GM19438 (cell line): Measurements from ENCODE around the gene FRMD5.
"Not testable (repeated sequence)": the region's sequence is repeated elsewhere in the genome, so short reads cannot be mapped to it uniquely, and the experiment has no call there.

Source experiments
- ATAC-seq: cut with Tn5 transposase; IDR thresholded peaks from one replicate; pipeline ENCODE4 v1.9.1; 2021; ENCODE audit warnings: low read depth; ENCODE audit not compliant: unreplicated experiment

Gene FRMD5

GRCh38 chr15:44035781-44036699 is 159.0 kb downstream of the FRMD5 start:
- ATAC-seq, result no peak

- no peak for ATAC-seq
Measured at GRCh38 chr15:44034933-44035624, 160.0 kb downstream of the FRMD5 start.

GRCh38 chr15:44034334-44034733 is 160.7 kb downstream of the FRMD5 start:
- no peak for ATAC-seq

GRCh38 chr15:44033894-44034293 is 161.2 kb downstream of the FRMD5 start:
- no peak for ATAC-seq

- ATAC-seq, result not testable (repeated sequence)
Measured at GRCh38 chr15:44032820-44033219, 162.3 kb downstream of the FRMD5 start.

GRCh38 chr15:44029940-44030568 is 165.0 kb downstream of the FRMD5 start:
- ATAC-seq, result no peak

GRCh38 chr15:44029003-44029402 is 166.1 kb downstream of the FRMD5 start:
- no peak for ATAC-seq

- ATAC-seq, result no peak
Measured at GRCh38 chr15:44028349-44028748, 166.7 kb downstream of the FRMD5 start.

- ATAC-seq, result no peak
Measured at GRCh38 chr15:44024155-44024554, 170.9 kb downstream of the FRMD5 start.

GRCh38 chr15:44023176-44023575 is 171.9 kb downstream of the FRMD5 start:
- no peak for ATAC-seq

- no peak for ATAC-seq
Measured at GRCh38 chr15:44018151-44018550, 176.9 kb downstream of the FRMD5 start.

GRCh38 chr15:44015545-44016305 is 179.3 kb downstream of the FRMD5 start:
- ATAC-seq, result no peak

GRCh38 chr15:44011238-44011854 is 183.7 kb downstream of the FRMD5 start:
- no peak for ATAC-seq

GRCh38 chr15:44010089-44010488 is 185.0 kb downstream of the FRMD5 start:
- no peak for ATAC-seq

- no peak for ATAC-seq
Measured at GRCh38 chr15:44009038-44009437, 186.0 kb downstream of the FRMD5 start.

GRCh38 chr15:44000248-44000647 is 194.8 kb downstream of the FRMD5 start:
- ATAC-seq, result not testable (repeated sequence)

GRCh38 chr15:43998607-43999006 is 196.5 kb downstream of the FRMD5 start:
- ATAC-seq, result no peak

- no peak for ATAC-seq
Measured at GRCh38 chr15:43991206-43991605, 203.9 kb downstream of the FRMD5 start.

GRCh38 chr15:43989938-43990337 is 205.1 kb downstream of the FRMD5 start:
- no peak for ATAC-seq

- ATAC-seq, result no peak
Measured at GRCh38 chr15:43988900-43989299, 206.2 kb downstream of the FRMD5 start.
